ENCODE measurements around the gene CHKA. TPM values are rescaled to one million over a fixed set of nuclear protein-coding genes. Genes with fewer than 3 reads are reported as not detected.
A peak's percentile ranks its signal among the peaks of the same experiment; 100 is the strongest.

CHKA gene
- total RNA-seq, 1 experiment from 2014 or later = 63.0 TPM

GRCh38 chr11:68049509-68050370 lies 71.4 kb downstream of the CHKA start:
- H2BK12ac ChIP-seq (ENCODE audit: insufficient read length, low read depth, low read length) = no peak overlapping the region
- TF ChIP-seq, protein P1, sequence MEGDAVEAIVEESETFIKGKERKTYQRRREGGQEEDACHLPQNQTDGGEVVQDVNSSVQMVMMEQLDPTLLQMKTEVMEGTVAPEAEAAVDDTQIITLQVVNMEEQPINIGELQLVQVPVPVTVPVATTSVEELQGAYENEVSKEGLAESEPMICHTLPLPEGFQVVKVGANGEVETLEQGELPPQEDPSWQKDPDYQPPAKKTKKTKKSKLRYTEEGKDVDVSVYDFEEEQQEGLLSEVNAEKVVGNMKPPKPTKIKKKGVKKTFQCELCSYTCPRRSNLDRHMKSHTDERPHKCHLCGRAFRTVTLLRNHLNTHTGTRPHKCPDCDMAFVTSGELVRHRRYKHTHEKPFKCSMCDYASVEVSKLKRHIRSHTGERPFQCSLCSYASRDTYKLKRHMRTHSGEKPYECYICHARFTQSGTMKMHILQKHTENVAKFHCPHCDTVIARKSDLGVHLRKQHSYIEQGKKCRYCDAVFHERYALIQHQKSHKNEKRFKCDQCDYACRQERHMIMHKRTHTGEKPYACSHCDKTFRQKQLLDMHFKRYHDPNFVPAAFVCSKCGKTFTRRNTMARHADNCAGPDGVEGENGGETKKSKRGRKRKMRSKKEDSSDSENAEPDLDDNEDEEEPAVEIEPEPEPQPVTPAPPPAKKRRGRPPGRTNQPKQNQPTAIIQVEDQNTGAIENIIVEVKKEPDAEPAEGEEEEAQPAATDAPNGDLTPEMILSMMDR (conservative IDR thresholded peaks at IDR 0.05) = no peak
- no peaks in the 10 kb centered on the region for H3K4me1 ChIP-seq (ENCODE audit: insufficient read depth, low read length)
- no peak overlapping the region for H2BK5ac ChIP-seq (ENCODE audit: insufficient read length, low read length)
- no peak overlapping the region for H3K27ac ChIP-seq (ENCODE audit: insufficient read length, low read depth, low read length)
- H4K20me1 ChIP-seq (ENCODE audit: control insufficient read depth, insufficient read depth, insufficient read length) = peaks cover 2% of the 10 kb centered on the region
- H3K23ac ChIP-seq (ENCODE audit: insufficient read length, low read depth, low read length) = no peak overlapping the region
- Mint-ChIP-seq H3K27ac (no peak overlapping the region), H3K9me3 (no peaks in the 10 kb centered on the region), H3K36me3 (ENCODE audit: insufficient read depth in 1 of 3, low read depth in 3 of 3) (peaks cover 3 to 24% (median 4%) of the 10 kb centered on the region in 3 experiments; a peak in 5 of 7 replicates), H3K27me3 (ENCODE audit: low read depth) (no peaks in the 10 kb centered on the region; the same call in 1 of the 2 replicates), H3K4me3 (no peak overlapping the region), H3K4me1 (peaks cover 6 to 11% of the 10 kb centered on the region in 2 experiments)
- no peak overlapping the region for H3K9ac ChIP-seq (ENCODE audit: extremely low read depth, insufficient read length, low read length)
- H3T11ph ChIP-seq (ENCODE audit: low read length) = no peak overlapping the region
- no CpG with 5 or more reads among the region's 40 CpGs for WGBS (ENCODE audit: extremely low coverage, insufficient read length, low lambda C conversion rate)
- no peak overlapping the region for H2BK15ac ChIP-seq (ENCODE audit: low read depth, low read length)
- no peaks in the 10 kb centered on the region for H3K79me2 ChIP-seq (ENCODE audit: insufficient read depth, low read length)
- H3K79me1 ChIP-seq (ENCODE audit: insufficient read depth, low read depth, low read length, poor library complexity, severe bottlenecking) = no peaks in the 10 kb centered on the region
- H2AK5ac ChIP-seq (ENCODE audit: insufficient read length, low read length) = no peak overlapping the region
- peak; percentile 45 for DNase-seq
- H3K18ac ChIP-seq (ENCODE audit: insufficient read length, low read depth, low read length) = no peak overlapping the region
- H3K56ac ChIP-seq (ENCODE audit: insufficient read length, low read depth, low read length) = no peak overlapping the region
- no peak overlapping the region for H2BK20ac ChIP-seq (ENCODE audit: low read depth, low read length, poor library complexity, severe bottlenecking)
- H4K8ac ChIP-seq (replicated peaks; ENCODE audit: insufficient read length, low read depth, low read length) = no peak overlapping the region
- H3K9me3 ChIP-seq (ENCODE audit: control insufficient read depth, low read depth, low read length) = no peaks in the 10 kb centered on the region
- H3K27me3 ChIP-seq (ENCODE audit: insufficient read depth, low read length) = no peaks in the 10 kb centered on the region
- H3K4me2 ChIP-seq (ENCODE audit: insufficient read depth, insufficient read length, low read length) = no peak overlapping the region
- no peaks in the 10 kb centered on the region for H3K23me2 ChIP-seq (ENCODE audit: insufficient read length, low read depth, low read length, poor library complexity, severe bottlenecking)
- no peak overlapping the region for H4K91ac ChIP-seq (ENCODE audit: insufficient read length, low read depth, low read length)
- H2AFZ ChIP-seq (ENCODE audit: low read length) = no peak overlapping the region
- no peak overlapping the region for H2BK120ac ChIP-seq (ENCODE audit: low read depth, low read length, poor library complexity, severe bottlenecking)
- H3K14ac ChIP-seq (ENCODE audit: insufficient read depth, low read length) = no peak overlapping the region
- no peak overlapping the region for H4K5ac ChIP-seq (ENCODE audit: insufficient read length, low read depth, low read length)
- no peak overlapping the region for H3K4ac ChIP-seq (ENCODE audit: low read depth, low read length)

Measured in H9 (cell line).